ENCODE measurements around the gene RNF213.

DNA sequence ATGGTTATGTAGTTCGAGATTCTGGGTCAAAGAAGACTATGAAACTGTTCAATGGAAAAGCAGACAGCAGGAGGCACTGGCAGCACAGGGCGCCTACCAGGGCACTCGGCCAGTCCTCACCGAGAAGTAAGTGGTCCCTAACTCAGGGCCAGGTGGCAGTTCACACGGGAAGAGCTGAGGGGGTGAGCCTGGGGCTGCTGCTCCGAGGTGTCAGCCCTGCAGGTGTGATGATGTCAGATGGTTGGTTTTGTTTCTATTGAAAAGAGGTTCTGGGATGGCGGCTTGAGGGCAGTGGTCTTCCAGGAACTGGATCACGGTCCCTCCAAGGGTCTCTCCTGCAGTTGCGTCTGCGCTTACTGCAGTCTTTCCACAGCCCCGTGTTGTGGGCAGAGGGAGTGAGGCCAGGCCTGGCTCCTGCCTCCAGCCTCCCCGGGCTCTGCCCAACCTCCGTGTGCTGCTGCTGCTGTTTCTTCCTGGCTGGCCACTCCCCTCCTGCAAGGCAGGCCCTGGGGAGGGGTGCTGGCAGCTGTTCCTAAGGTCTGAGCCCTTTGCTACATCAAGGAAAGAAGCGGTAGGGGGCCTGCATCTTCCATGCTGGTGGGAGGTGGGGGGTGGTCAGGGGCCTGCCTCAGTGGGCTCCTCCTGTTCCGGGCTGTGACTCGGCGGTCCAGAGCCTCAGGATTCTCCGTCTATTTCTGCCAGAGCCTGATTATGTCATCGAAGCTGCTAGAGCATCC, 22.6 kb downstream of the RNF213 start:
- no peak for TF ChIP-seq EZH2 (IDR thresholded peaks at IDR 0.05; ENCODE audit: insufficient read depth, low read length)
- TF ChIP-seq, protein P1, sequence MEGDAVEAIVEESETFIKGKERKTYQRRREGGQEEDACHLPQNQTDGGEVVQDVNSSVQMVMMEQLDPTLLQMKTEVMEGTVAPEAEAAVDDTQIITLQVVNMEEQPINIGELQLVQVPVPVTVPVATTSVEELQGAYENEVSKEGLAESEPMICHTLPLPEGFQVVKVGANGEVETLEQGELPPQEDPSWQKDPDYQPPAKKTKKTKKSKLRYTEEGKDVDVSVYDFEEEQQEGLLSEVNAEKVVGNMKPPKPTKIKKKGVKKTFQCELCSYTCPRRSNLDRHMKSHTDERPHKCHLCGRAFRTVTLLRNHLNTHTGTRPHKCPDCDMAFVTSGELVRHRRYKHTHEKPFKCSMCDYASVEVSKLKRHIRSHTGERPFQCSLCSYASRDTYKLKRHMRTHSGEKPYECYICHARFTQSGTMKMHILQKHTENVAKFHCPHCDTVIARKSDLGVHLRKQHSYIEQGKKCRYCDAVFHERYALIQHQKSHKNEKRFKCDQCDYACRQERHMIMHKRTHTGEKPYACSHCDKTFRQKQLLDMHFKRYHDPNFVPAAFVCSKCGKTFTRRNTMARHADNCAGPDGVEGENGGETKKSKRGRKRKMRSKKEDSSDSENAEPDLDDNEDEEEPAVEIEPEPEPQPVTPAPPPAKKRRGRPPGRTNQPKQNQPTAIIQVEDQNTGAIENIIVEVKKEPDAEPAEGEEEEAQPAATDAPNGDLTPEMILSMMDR (IDR thresholded peaks at IDR 0.05; ENCODE audit: insufficient read depth, low read depth, low read length) = no peak
